H4 (cell line): ENCODE results near the gene C19orf38. TPM values are rescaled to one million over a fixed set of nuclear protein-coding genes. Genes with fewer than 3 reads are reported as not detected.

Experiments used
- DNase-seq: peaks from one replicate; pipeline ENCODE4 v3.0.0-alpha.2; 2015; ENCODE audit warnings: low spot score
- total RNA-seq: library from RNA; depleted of rRNA; stranded (reverse); fragments of >200 nt; shearing (Covaris generic); gene quantifications from 2 replicates; pipeline ENCODE4 v1.2.3, GENCODE V29; 2014; rRNA removed

Gene C19orf38
- total RNA-seq, 1 experiment from 2014 or later = not detected

GRCh38 chr19:10911579-10912363, 63.6 kb downstream of the C19orf38 start:
- DNase-seq = peak; percentile 4

- DNase-seq = no peak
Observed at GRCh38 chr19:10912619-10913018, 64.4 kb downstream of the C19orf38 start.

- peak; percentile 3 for DNase-seq
Observed at GRCh38 chr19:10913716-10914340, 65.6 kb downstream of the C19orf38 start.

- peak; percentile 30 for DNase-seq
Observed at GRCh38 chr19:10915130-10916091, 67.2 kb downstream of the C19orf38 start.

GRCh38 chr19:10916602-10917001, 68.4 kb downstream of the C19orf38 start:
- DNase-seq = no peak

- no peak for DNase-seq
Observed at GRCh38 chr19:10918359-10918758, 70.1 kb downstream of the C19orf38 start.

Other genes starting within 250 kb of the C19orf38 start
- 9.9 and 11.8 TPM in 2 replicates for gene SLC44A2, start 222.9 kb upstream of the C19orf38 start, total RNA-seq
- gene ILF3, start 194.1 kb upstream of the C19orf38 start, total RNA-seq = 107 and 109 TPM in 2 replicates
- 21.4 and 29.6 TPM in 2 replicates for gene QTRT1, start 147.0 kb upstream of the C19orf38 start, total RNA-seq
- 24.3 and 31.0 TPM in 2 replicates for gene DNM2, start 130.3 kb upstream of the C19orf38 start, total RNA-seq
- 66.2 and 100 TPM in 2 replicates for gene TMED1, start 12.2 kb upstream of the C19orf38 start, total RNA-seq
- gene CARM1, start 23.1 kb downstream of the C19orf38 start, total RNA-seq = 21.0 and 21.2 TPM in 2 replicates
- gene YIPF2, start 80.2 kb downstream of the C19orf38 start, total RNA-seq = 31.7 and 42.5 TPM in 2 replicates
- 11.2 and 23.5 TPM in 2 replicates for gene TIMM29, start 80.4 kb downstream of the C19orf38 start, total RNA-seq
- 47.2 and 57.9 TPM in 2 replicates for gene SMARCA4, start 112.6 kb downstream of the C19orf38 start, total RNA-seq
- gene LDLR, start 241.0 kb downstream of the C19orf38 start, total RNA-seq = 82.0 and 87.2 TPM in 2 replicates